ENCODE data around the gene SUSD3. TPM values are rescaled to one million over a fixed set of nuclear protein-coding genes. Genes with fewer than 3 reads are reported as not detected.

SUSD3 gene
- total and polyA plus RNA-seq, 2 of the 4 experiments (the other 2 are of a cell fraction) = 0.54 to 1.5 TPM

DNA sequence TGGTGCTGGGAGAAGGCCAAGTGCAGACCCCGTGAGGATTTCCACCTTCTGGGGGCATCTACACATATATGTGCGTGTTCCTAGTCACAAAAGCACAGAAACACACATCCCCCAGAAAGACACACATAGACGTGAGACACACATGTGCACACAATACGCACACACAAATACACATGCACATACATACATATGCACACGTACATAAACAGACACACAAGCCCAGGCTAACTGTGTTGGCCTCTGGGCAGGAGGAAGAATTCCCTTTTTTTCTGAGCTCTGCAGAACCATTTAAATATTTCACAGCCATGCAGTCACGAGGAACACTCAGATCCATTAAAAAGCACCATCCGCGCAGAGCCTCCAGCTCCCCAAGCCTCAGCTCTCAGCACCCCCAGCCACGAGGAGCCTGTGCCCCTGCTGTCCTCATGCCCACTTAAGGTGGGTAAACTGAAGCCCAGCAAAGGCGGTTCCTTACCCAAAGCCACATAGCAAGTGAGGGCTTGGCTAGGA is 70.3 kb downstream of the SUSD3 start:
- BruUV-seq (replicated peaks) = no TSS peak
- Histone ChIP-seq H2BK15ac (ENCODE audit: low read depth, low read length) (no peak overlapping the region), H3K9me1 (ENCODE audit: insufficient read depth, low read length) (peaks cover 20% of the 10 kb centered on the region; the same call in 1 of the 2 replicates), H3K56ac (ENCODE audit: extremely low read depth, insufficient read depth, low read length) (no peak overlapping the region), H3K4me2 (ENCODE audit: low read depth, low read length) (no peak overlapping the region), H3K4me1 (ENCODE audit: control insufficient read depth, insufficient read depth, low read length) (peaks cover 39% of the 10 kb centered on the region), H3K4me3 (ENCODE audit: insufficient read depth, low read depth, low read length) (no peak overlapping the region), H2AK9ac (replicated peaks; ENCODE audit: low read depth, low read length, poor library complexity) (no peak overlapping the region), H3K14ac (replicated peaks; ENCODE audit: low read depth, low read length) (no peak overlapping the region), H2AK5ac (ENCODE audit: low read depth, low read length) (no peak overlapping the region), H4K20me1 (ENCODE audit: insufficient read depth, low read length) (peaks cover 29% of the 10 kb centered on the region), H2BK20ac (ENCODE audit: low read depth, low read length) (no peak overlapping the region), H2BK5ac (ENCODE audit: low read depth, low read length, poor library complexity, severe bottlenecking) (no peak overlapping the region), H4K91ac (ENCODE audit: insufficient read depth, low read depth, low read length) (no peak overlapping the region), H2AFZ (replicated peaks; ENCODE audit: low read length, poor library complexity) (no peak overlapping the region), H3K27me3 (ENCODE audit: control insufficient read depth, insufficient read depth, low read length) (no peaks in the 10 kb centered on the region), H3K36me3 (ENCODE audit: control insufficient read depth, insufficient read depth, low read length) (peaks cover 12% of the 10 kb centered on the region), H2BK120ac (ENCODE audit: low read depth, low read length) (no peak overlapping the region), H3K79me1 (ENCODE audit: low read depth in 1 of 2, low read length in 2 of 2) (peaks cover 24 to 82% of the 10 kb centered on the region in 2 experiments), H3K18ac (ENCODE audit: low read depth, low read length) (no peak overlapping the region), H3K9me3 (ENCODE audit: control insufficient read depth, insufficient read depth, low read length) (no peaks in the 10 kb centered on the region), H3K27ac (ENCODE audit: insufficient read depth, low read length) (no peak overlapping the region), H3K4ac (ENCODE audit: low read depth, low read length) (no peak overlapping the region), H3K9ac (ENCODE audit: low read depth, low read length) (no peak overlapping the region), H4K8ac (ENCODE audit: low read depth in 2 of 2, low read length in 2 of 2) (no peak overlapping the region), H4K5ac (ENCODE audit: low read depth, low read length) (no peak overlapping the region), H3K23ac (ENCODE audit: low read depth, low read length) (no peak overlapping the region)
- intact Hi-C loops (cut with micrococcal nuclease) = no loop called here
- in situ Hi-C loops (cut with MboI; ENCODE audit: low sequenced_read_pairs) = no loop called here
- dilution Hi-C loops (cut with HindIII; ENCODE audit: low sequenced_read_pairs, unreplicated experiment) = no loop called here
- WGBS, 2 experiments (ENCODE audit: extremely low coverage in 2 of 2, insufficient read length in 1 of 2) = 90% methylated on average over 5 of the region's 10 CpGs; no CpG with 5 or more reads in 1 of the 2 experiments
- TF ChIP-seq, protein P1, sequence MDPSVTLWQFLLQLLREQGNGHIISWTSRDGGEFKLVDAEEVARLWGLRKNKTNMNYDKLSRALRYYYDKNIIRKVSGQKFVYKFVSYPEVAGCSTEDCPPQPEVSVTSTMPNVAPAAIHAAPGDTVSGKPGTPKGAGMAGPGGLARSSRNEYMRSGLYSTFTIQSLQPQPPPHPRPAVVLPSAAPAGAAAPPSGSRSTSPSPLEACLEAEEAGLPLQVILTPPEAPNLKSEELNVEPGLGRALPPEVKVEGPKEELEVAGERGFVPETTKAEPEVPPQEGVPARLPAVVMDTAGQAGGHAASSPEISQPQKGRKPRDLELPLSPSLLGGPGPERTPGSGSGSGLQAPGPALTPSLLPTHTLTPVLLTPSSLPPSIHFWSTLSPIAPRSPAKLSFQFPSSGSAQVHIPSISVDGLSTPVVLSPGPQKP (IDR thresholded peaks at IDR 0.05; ENCODE audit: borderline replicate concordance, low read depth, low read length) = no peak
- no peak for TF ChIP-seq BHLHE40 (IDR thresholded peaks at IDR 0.05; ENCODE audit: low read depth, low read length)
- no peak for TF ChIP-seq MAFK (IDR thresholded peaks at IDR 0.05; ENCODE audit: low read depth, low read length)
- no peak for TF ChIP-seq FOS (IDR thresholded peaks at IDR 0.05; ENCODE audit: low read depth, low read length)
- no peak for TF ChIP-seq POLR2A (IDR thresholded peaks at IDR 0.05; ENCODE audit: low read depth, low read length)
- no peak for TF ChIP-seq MXI1 (IDR thresholded peaks at IDR 0.05; ENCODE audit: borderline replicate concordance, low read depth, low read length)
- no peak for TF ChIP-seq RCOR1 (IDR thresholded peaks at IDR 0.05; ENCODE audit: insufficient replicate concordance, low read length)
- TF ChIP-seq NFE2L2 (IDR thresholded peaks at IDR 0.05; ENCODE audit: low read depth, low read length) = no peak
- TF ChIP-seq SMC3 (IDR thresholded peaks at IDR 0.05; ENCODE audit: low read depth, low read length) = no peak
- TF ChIP-seq, protein P2, sequence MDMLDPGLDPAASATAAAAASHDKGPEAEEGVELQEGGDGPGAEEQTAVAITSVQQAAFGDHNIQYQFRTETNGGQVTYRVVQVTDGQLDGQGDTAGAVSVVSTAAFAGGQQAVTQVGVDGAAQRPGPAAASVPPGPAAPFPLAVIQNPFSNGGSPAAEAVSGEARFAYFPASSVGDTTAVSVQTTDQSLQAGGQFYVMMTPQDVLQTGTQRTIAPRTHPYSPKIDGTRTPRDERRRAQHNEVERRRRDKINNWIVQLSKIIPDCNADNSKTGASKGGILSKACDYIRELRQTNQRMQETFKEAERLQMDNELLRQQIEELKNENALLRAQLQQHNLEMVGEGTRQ (IDR thresholded peaks at IDR 0.05; ENCODE audit: low read depth, low read length) = no peak
- TF ChIP-seq RAD21 (IDR thresholded peaks at IDR 0.05; ENCODE audit: low read length) = no peak
- TF ChIP-seq MAZ (IDR thresholded peaks at IDR 0.05; ENCODE audit: borderline replicate concordance, low read depth, low read length) = no peak
- TF ChIP-seq, protein P3, sequence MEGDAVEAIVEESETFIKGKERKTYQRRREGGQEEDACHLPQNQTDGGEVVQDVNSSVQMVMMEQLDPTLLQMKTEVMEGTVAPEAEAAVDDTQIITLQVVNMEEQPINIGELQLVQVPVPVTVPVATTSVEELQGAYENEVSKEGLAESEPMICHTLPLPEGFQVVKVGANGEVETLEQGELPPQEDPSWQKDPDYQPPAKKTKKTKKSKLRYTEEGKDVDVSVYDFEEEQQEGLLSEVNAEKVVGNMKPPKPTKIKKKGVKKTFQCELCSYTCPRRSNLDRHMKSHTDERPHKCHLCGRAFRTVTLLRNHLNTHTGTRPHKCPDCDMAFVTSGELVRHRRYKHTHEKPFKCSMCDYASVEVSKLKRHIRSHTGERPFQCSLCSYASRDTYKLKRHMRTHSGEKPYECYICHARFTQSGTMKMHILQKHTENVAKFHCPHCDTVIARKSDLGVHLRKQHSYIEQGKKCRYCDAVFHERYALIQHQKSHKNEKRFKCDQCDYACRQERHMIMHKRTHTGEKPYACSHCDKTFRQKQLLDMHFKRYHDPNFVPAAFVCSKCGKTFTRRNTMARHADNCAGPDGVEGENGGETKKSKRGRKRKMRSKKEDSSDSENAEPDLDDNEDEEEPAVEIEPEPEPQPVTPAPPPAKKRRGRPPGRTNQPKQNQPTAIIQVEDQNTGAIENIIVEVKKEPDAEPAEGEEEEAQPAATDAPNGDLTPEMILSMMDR (conservative IDR thresholded peaks at IDR 0.05; ENCODE audit: low read depth, low read length) = no peak
- TF ChIP-seq CEBPB (IDR thresholded peaks at IDR 0.05; ENCODE audit: low read depth, low read length) = no peak
- ATAC-seq (ENCODE audit: low read depth) (no peak), DNase-seq (no peak)
- ChIA-PET POLR2A (ENCODE audit: unreplicated experiment) (no interaction called here), CTCF (interaction anchor here (0.7 kb wide), 1 partner anchor 9 kb away, joined by 3 read pairs; no protein-coding TSS in a partner anchor)
